Stimulated activated memory B cell treated with anti-CD40 and anti-IgM and Interleukin-4, amounts not matched to agents 10 μg/mL and 1 μg/mL and 100 μg/mL, for 72 hours (primary cell): Measurements from ENCODE around the gene REP15.

ENCODE experiments used
- ATAC-seq: fragments of 150-1000 bp; cut with Tn5 transposase; 2 replicates; pipeline ENCODE4 v1.10.0; 2021
- H3K27ac Mint-ChIP-seq: one replicate; pipeline ENCODE4 v1.8.0; 2022; ENCODE audit warnings: mild to moderate bottlenecking, mixed read lengths
- H3K27me3 Mint-ChIP-seq: one replicate; pipeline ENCODE4 v1.8.0; 2022; ENCODE audit warnings: mixed read lengths
- H3K36me3 Mint-ChIP-seq: one replicate; pipeline ENCODE4 v1.8.0; 2022; ENCODE audit warnings: mixed read lengths
- H3K4me1 Mint-ChIP-seq: one replicate; pipeline ENCODE4 v1.8.0; 2022; ENCODE audit warnings: mixed read lengths
- H3K4me3 Mint-ChIP-seq: one replicate; pipeline ENCODE4 v1.8.0; 2022; ENCODE audit warnings: mild to moderate bottlenecking, moderate library complexity, mixed read lengths
- H3K9me3 Mint-ChIP-seq: one replicate; pipeline ENCODE4 v1.8.0; 2022; ENCODE audit warnings: mixed read lengths

Gene REP15

GRCh38 chr12:27685274-27685673 lies 11.0 kb upstream of the REP15 start:
- H3K9me3 Mint-ChIP-seq, result no peaks in the 10 kb centered on the region
- H3K36me3 Mint-ChIP-seq, result no peaks in the 10 kb centered on the region
- H3K27me3 Mint-ChIP-seq, result no peaks in the 10 kb centered on the region
- H3K4me3 Mint-ChIP-seq, result no peak overlapping the region
- no peak for ATAC-seq
- no peak overlapping the region for H3K27ac Mint-ChIP-seq
- H3K4me1 Mint-ChIP-seq, result peaks cover 6% of the 10 kb centered on the region

- H3K36me3 Mint-ChIP-seq, result no peaks in the 10 kb centered on the region
- no peaks in the 10 kb centered on the region for H3K27me3 Mint-ChIP-seq
- H3K27ac Mint-ChIP-seq, result no peak overlapping the region
- H3K4me3 Mint-ChIP-seq, result no peak overlapping the region
- H3K4me1 Mint-ChIP-seq, result peaks cover 6% of the 10 kb centered on the region
- no peak for ATAC-seq
- no peaks in the 10 kb centered on the region for H3K9me3 Mint-ChIP-seq
These were observed 10.1 kb upstream of the REP15 start for GRCh38 chr12:27686147-27686546.

DNA sequence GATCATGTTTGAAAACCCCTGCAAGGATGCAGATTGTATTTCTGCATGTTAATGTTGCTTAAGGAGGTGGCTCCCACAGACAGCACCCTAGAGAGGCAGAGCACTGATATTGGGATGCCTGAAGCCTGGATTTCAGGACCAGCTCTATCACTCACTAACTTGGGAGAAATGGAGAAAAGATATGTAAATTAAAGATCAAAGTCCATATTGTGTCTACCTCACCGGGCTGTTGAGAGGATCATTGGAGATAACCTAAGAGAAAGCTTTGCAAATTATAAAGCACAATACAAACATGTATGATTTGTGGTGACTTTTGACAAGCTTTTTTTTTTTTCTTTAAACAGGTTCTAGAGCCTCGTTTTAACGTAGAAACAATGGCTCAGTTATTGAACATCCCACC lies 7.6 kb upstream of the REP15 start:
- Mint-ChIP-seq H3K9me3 (no peaks in the 10 kb centered on the region), H3K4me3 (no peak overlapping the region), H3K36me3 (no peaks in the 10 kb centered on the region), H3K27me3 (no peaks in the 10 kb centered on the region), H3K27ac (no peak overlapping the region), H3K4me1 (peaks cover 6% of the 10 kb centered on the region)
- no peak for ATAC-seq

DNA sequence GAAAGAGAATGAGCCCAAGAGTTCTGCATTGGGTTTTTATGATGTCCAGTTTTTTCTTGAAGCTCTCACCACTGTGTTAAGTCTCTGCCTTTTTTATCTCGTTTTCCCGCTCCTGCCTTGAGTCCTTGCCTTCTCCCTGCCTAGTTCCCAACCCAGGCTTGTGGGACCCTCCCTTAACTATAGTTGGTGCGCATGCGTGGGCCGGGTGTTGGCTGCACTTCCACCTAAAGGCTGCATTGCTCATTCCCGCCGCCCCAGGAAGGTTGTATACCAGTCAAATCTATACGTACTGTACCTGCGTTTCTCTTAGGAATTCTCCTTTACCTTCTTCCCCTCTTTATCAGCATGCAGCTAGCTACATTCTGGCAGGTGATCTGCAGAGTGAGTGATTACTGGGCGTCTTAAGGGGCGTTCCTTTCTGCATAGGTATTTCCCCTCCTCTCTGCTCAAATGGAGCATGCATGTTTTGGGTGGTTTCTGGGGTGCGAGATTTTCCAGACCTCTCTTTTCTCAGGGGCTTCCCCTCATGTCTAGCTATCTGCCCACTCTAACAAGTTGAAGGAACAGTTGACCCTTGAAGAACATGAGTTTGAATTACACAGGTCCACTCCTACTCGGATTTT lies 6.6 kb upstream of the REP15 start:
- H3K4me1 Mint-ChIP-seq, result peaks cover 6% of the 10 kb centered on the region
- H3K4me3 Mint-ChIP-seq, result no peak overlapping the region
- no peaks in the 10 kb centered on the region for H3K27me3 Mint-ChIP-seq
- peak; percentile 63 for ATAC-seq
- no peak overlapping the region for H3K27ac Mint-ChIP-seq
- H3K36me3 Mint-ChIP-seq, result no peaks in the 10 kb centered on the region
- no peaks in the 10 kb centered on the region for H3K9me3 Mint-ChIP-seq

- no peaks in the 10 kb centered on the region for H3K9me3 Mint-ChIP-seq
- ATAC-seq, result no peak
- peaks cover 10% of the 10 kb centered on the region for H3K27me3 Mint-ChIP-seq
- H3K27ac Mint-ChIP-seq, result no peak overlapping the region
- no peaks in the 10 kb centered on the region for H3K36me3 Mint-ChIP-seq
- peaks cover 6% of the 10 kb centered on the region for H3K4me1 Mint-ChIP-seq
- no peak overlapping the region for H3K4me3 Mint-ChIP-seq
These were observed 2.8 kb upstream of the REP15 start for GRCh38 chr12:27693403-27693802.

DNA sequence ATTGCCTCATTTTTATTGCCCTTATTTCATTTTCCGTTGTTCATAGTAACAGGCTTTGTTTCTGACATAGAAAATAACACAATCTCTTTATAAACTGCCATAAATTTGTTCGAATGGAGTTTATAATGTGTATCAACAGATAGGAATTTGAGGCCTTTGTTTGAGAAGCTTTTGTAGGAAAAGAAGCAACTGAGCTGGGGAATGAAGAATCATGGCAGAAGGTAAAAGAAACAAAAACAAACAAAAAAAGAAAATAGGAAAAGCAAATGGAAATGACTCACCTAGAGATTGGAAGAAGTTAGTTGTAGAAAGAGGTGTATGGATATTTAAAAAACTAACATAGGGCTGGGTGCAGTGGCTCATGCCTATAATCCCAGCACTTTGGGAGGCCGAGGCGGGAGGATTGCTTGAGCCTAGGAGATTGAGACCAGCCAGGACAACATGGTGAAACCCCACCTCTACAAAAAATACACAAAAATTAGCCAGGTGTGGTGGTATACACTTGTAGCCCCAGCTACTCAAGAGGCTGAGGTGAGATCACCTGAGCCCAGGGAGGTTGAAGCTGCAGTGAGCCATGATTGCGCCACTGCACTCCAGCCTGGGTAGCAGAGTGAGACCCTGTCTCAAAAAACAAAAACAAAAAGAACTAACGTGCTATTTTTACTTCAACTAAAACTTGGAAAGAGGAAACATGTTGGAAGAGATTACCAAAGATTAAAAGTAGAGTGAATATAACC lies 523 bp upstream of the REP15 start:
- Mint-ChIP-seq H3K9me3 (no peaks in the 10 kb centered on the region), H3K4me3 (no peak overlapping the region), H3K4me1 (no peaks in the 10 kb centered on the region), H3K27me3 (peaks cover 20% of the 10 kb centered on the region), H3K27ac (no peak overlapping the region), H3K36me3 (no peaks in the 10 kb centered on the region)
- ATAC-seq, result no peak

DNA sequence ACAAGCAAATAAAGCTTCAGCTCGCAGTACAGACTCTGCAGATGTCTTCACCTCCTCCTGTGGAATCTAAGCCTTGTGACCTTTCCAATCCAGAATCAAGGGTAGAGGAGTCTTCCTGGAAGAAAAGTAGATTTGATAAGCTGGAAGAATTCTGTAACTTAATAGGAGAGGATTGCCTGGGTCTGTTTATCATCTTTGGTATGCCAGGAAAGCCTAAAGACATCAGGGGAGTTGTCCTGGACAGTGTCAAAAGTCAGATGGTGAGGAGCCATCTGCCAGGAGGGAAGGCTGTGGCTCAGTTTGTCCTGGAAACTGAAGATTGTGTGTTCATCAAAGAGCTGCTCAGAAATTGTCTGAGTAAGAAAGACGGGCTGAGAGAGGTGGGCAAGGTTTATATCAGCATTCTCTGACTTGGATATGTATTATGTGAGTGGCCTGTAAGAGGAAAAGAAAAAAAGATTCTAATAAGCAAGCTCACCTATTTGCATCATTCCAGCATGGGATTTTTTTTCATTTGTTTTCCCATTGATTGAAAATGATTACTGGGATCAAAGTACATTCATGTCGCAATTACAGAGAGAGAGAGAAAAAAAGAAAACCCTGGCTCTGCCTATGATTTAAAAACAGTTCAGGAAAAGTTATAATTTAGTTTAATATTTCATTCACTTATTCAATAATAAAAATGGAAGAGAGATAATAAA lies 767 bp downstream of the REP15 start:
- H3K4me3 Mint-ChIP-seq, result no peak overlapping the region
- H3K27ac Mint-ChIP-seq, result no peak overlapping the region
- H3K27me3 Mint-ChIP-seq, result peaks cover 32% of the 10 kb centered on the region
- H3K4me1 Mint-ChIP-seq, result no peaks in the 10 kb centered on the region
- H3K9me3 Mint-ChIP-seq, result no peaks in the 10 kb centered on the region
- no peak for ATAC-seq
- H3K36me3 Mint-ChIP-seq, result no peaks in the 10 kb centered on the region

DNA sequence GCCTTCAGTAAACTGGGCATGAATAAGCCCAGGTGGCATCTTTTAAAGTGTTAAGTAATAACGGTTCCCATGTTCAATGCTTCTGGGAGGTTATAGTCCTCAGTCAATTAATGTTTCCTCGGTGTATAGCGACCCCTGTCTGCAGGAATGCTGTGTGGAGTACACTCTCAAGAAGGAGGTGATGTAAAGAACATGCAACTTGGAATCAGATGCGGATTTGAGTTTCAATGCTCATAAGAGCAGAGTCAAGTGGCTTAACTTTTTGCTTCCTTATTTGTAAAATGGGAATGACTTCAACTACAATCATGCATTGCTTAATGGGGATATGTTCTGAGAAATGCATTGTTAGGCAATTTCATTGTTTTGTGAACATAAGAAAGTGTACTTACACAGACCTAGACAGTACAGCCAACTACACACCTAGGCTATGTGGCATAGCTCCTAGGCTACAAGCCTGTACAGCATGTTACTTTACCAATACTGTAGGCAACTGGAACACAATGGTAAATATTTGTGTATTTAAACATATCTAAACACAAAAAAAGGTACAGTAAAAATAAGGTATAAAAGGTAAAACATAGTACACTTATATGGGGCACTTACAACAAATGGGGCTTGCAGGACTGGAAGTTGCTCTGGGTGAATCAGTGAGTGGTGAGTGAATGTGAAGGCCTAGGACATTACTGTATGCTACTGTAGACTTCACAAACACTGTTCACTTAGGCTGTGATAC lies 7.6 kb downstream of the REP15 start:
- Mint-ChIP-seq H3K36me3 (no peaks in the 10 kb centered on the region), H3K27me3 (peaks cover 22% of the 10 kb centered on the region), H3K27ac (no peak overlapping the region), H3K4me1 (no peaks in the 10 kb centered on the region), H3K9me3 (no peaks in the 10 kb centered on the region), H3K4me3 (no peak overlapping the region)
- ATAC-seq, result peak; percentile 85

DNA sequence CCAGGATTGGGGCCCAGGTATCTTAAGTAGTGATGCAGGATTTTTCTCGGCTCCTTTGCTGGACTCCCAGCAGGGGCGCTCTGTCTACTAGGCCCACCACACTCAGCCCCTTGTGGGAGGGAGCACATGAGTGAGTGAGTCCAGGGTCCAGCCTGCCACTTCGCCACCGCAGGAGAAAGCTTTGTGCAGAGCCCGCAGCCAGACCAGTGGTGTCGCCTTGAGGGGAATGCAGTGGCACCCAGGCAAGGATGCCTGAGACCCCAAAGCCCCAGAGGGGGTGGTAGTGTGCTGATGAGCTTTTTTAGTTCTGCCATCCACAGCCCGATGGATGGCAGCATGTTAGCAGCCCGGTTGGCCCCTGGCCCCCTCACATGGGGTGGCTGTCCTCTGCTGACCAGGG lies 9.0 kb downstream of the REP15 start:
- H3K4me3 Mint-ChIP-seq, result no peak overlapping the region
- H3K4me1 Mint-ChIP-seq, result no peaks in the 10 kb centered on the region
- peaks cover 13% of the 10 kb centered on the region for H3K27me3 Mint-ChIP-seq
- no peaks in the 10 kb centered on the region for H3K36me3 Mint-ChIP-seq
- ATAC-seq, result no peak
- H3K9me3 Mint-ChIP-seq, result no peaks in the 10 kb centered on the region
- H3K27ac Mint-ChIP-seq, result no peak overlapping the region

GRCh38 chr12:27707216-27707615 lies 11.0 kb downstream of the REP15 start:
- Mint-ChIP-seq H3K4me1 (peaks cover 8% of the 10 kb centered on the region), H3K36me3 (no peaks in the 10 kb centered on the region), H3K4me3 (no peak overlapping the region), H3K27me3 (no peaks in the 10 kb centered on the region), H3K9me3 (no peaks in the 10 kb centered on the region), H3K27ac (no peak overlapping the region)
- no peak for ATAC-seq

DNA sequence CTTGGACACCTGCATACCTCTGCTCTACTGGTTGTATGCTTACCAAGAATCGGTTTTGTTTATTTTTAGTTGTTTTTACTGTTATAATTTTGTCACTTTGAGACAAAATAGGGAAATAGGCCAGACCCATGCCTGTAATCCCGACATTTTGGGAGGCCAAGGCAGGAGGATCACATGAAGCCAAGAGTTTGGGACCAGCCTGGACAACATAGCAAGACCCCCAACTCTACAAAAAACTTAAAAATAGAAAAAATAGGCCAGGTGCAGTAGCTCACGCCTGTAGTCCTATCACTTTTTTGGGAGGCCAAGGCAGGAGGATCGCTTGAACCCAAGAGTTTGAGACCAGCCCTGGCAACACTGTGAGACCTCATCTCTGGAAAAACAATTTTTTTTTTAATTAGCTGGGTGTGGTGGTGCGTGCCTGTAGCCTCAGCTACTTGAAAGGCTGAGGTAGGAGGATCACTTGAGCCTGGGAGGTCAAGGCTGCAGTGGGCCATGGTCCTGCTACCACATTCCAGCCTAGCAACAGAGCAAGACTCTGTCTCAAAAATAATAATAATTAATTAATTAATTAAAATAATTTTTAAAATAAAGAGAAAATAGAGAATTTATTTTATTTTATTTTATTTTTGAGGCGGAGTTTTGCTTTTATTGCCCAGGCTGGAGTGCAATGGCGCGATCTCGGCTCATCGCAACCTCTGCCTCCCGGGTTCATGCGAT lies 13.1 kb downstream of the REP15 start:
- H3K4me3 Mint-ChIP-seq, result peak overlapping the region; percentile 93
- no peaks in the 10 kb centered on the region for H3K36me3 Mint-ChIP-seq
- no peak for ATAC-seq
- H3K4me1 Mint-ChIP-seq, result peaks cover 24% of the 10 kb centered on the region
- peak overlapping the region; percentile 94 for H3K27ac Mint-ChIP-seq
- H3K9me3 Mint-ChIP-seq, result no peaks in the 10 kb centered on the region
- H3K27me3 Mint-ChIP-seq, result no peaks in the 10 kb centered on the region

- peak overlapping the region; percentile 94 for H3K27ac Mint-ChIP-seq
- ATAC-seq, result peak; percentile 56
- no peaks in the 10 kb centered on the region for H3K27me3 Mint-ChIP-seq
- peaks cover 24% of the 10 kb centered on the region for H3K4me1 Mint-ChIP-seq
- H3K4me3 Mint-ChIP-seq, result peak overlapping the region; percentile 93
- no peaks in the 10 kb centered on the region for H3K36me3 Mint-ChIP-seq
- no peaks in the 10 kb centered on the region for H3K9me3 Mint-ChIP-seq
These were observed 13.8 kb downstream of the REP15 start for GRCh38 chr12:27709932-27710591.

- Mint-ChIP-seq H3K27ac (peak within 1 kb of the TSS; percentile 94), H3K9me3 (no peaks in the 10 kb centered on the region), H3K4me1 (peaks cover 24% of the 10 kb centered on the region), H3K36me3 (no peaks in the 10 kb centered on the region), H3K4me3 (peak within 1 kb of the TSS; percentile 93), H3K27me3 (no peaks in the 10 kb centered on the region)
- ATAC-seq, result peak; percentile 99
These were observed 14.5 kb downstream of the REP15 start, which contains the start of gene MRPS35 for GRCh38 chr12:27710592-27711316. TSS of gene MRPS35 (plus strand) at chr12:27710832. CDS start at chr12:27710844, 12 bp downstream.

DNA sequence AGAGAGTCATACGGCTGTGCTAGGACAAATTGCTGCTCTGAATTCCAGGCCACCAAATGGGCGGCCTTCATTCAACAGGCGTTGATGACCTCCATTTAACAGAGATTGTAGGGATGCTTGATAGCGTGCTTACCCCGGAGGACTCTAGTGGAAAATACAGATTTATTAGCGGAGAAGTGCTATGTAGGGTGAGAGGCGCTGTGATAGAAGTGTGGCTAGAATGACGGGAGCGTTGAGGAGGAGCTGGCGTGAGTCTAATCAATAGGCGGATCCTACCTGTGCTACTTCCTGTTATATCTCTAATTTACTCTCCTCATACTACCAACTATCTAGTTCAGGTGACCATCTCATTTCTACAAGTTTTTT lies 15.1 kb downstream of the REP15 start:
- Mint-ChIP-seq H3K9me3 (no peaks in the 10 kb centered on the region), H3K4me3 (peak overlapping the region; percentile 93), H3K4me1 (peaks cover 24% of the 10 kb centered on the region)

More for the DNA sequence above, 15.1 kb downstream of the REP15 start:
- Mint-ChIP-seq H3K27ac (peak overlapping the region; percentile 94), H3K36me3 (no peaks in the 10 kb centered on the region), H3K27me3 (no peaks in the 10 kb centered on the region)
- ATAC-seq, result no peak
